Skeletal muscle tissue (tissue), 4 donors: ENCODE results near the gene PLPP2. TPM values are rescaled to one million over a fixed set of nuclear protein-coding genes. Genes with fewer than 3 reads are reported as not detected.

Source experiments
- H3K27ac ChIP-seq: one replicate; pipeline ENCODE4 v1.7.0; 2013; ENCODE audit warnings: mild to moderate bottlenecking, low read depth, low read length, inconsistent platforms
- H3K27me3 ChIP-seq, 3 donors: one replicate each; pipeline ENCODE4 v1.7.0; 2013; ENCODE audit warnings: low read length in 3 of 3; ENCODE audit not compliant: control insufficient read depth in 3 of 3, insufficient read depth in 3 of 3
- H3K36me3 ChIP-seq, 3 donors: one replicate each; pipeline ENCODE4 v1.7.0; 2013; ENCODE audit warnings: low read length in 3 of 3; ENCODE audit not compliant: control insufficient read depth in 3 of 3, insufficient read depth in 3 of 3
- H3K4me1 ChIP-seq, 3 donors: one replicate each; pipeline ENCODE4 v1.7.0; 2013; ENCODE audit warnings: low read length in 3 of 3, mild to moderate bottlenecking in 3 of 3; ENCODE audit not compliant: control insufficient read depth in 3 of 3, insufficient read depth in 3 of 3
- H3K4me3 ChIP-seq, 3 donors: one replicate each; pipeline ENCODE4 v1.7.0; 2013; ENCODE audit warnings: low read length in 3 of 3
- H3K9ac ChIP-seq, 3 donors: one replicate each; pipeline ENCODE4 v1.7.0; 2013; ENCODE audit warnings: low read length in 3 of 3, mild to moderate bottlenecking in 3 of 3, moderate library complexity in 2 of 3, low read depth in 1 of 3
- H3K9me3 ChIP-seq, 3 donors: one replicate each; pipeline ENCODE4 v1.7.0; 2013; ENCODE audit warnings: low read length in 3 of 3; ENCODE audit not compliant: control insufficient read depth in 3 of 3
- total RNA-seq: library from RNA; depleted of rRNA; stranded (reverse); fragments of >200 nt; gene quantifications from one replicate; pipeline ENCODE4 v1.2.3, GENCODE V29; 2014
- donor health status: Osteomylitis.

Gene PLPP2
- total RNA-seq, 1 donor from 2014 or later = 1.0 TPM

DNA sequence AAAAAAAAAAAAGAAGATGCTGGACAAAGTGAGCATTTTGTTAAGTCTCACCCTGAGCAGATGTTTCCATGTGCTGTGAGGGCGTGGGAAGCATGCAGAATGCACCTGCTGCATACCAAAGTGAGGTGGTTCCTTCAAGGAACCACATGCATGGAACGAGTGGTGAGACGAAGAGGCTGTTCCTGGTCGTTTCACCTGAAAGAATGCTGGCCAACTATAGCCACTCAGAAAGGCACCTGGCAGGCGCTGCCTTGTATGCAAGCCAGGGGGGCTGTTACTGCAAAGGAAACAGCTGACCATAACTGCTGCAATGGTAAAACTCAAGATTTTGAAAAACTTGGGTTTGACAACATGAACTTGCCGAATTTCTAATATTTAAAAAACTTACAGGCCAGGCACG is 38.7 kb upstream of the PLPP2 start:
- Histone ChIP-seq H3K9me3 (peaks cover 2 to 3% (median 3%) of the 10 kb centered on the region in 3 donors), H3K4me3 (no peak overlapping the region), H3K9ac (no peak overlapping the region), H3K4me1 (peaks cover 0 to 2% (median 0%) of the 10 kb centered on the region in 3 donors), H3K36me3 (peaks cover 57 to 69% (median 64%) of the 10 kb centered on the region in 3 donors), H3K27me3 (no peaks in the 10 kb centered on the region), H3K27ac (no peak overlapping the region)

DNA sequence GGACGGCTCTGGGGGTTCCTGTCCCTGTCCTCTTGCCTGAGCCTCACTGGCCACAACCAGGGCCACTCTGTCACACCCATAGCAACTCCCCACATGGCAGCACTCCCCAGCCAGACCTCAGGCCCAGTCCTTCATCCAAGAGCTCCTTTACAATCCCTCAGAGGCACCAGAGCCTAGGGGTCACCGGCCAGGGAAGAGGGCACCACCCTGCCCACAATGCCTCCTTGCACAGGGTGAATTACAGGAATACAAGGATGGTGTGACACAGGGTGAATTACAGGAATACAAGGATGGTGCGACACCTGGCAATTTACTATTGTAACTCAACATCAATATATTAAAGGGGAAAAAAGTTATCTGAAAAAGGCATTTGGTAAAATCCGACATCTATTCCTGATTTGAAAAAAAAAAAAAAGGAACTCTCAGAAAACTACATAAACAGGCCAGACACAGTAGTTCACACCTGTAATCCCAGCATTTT is 36.9 kb upstream of the PLPP2 start:
- peaks cover 60 to 69% (median 68%) of the 10 kb centered on the region in 3 donors for H3K36me3 ChIP-seq
- H3K4me3 ChIP-seq = no peak overlapping the region
- H3K9me3 ChIP-seq = peaks cover 2 to 3% (median 3%) of the 10 kb centered on the region in 3 donors
- peaks cover 0 to 2% (median 0%) of the 10 kb centered on the region in 3 donors for H3K4me1 ChIP-seq
- H3K27me3 ChIP-seq = no peaks in the 10 kb centered on the region
- H3K27ac ChIP-seq = no peak overlapping the region
- H3K9ac ChIP-seq = no peak overlapping the region

GRCh38 chr19:327291-328024 is 36.3 kb upstream of the PLPP2 start:
- Histone ChIP-seq H3K27me3 (no peaks in the 10 kb centered on the region), H3K36me3 (peaks cover 64 to 74% (median 74%) of the 10 kb centered on the region in 3 donors), H3K4me3 (no peak overlapping the region), H3K27ac (no peak overlapping the region), H3K9me3 (peaks cover 2 to 3% (median 3%) of the 10 kb centered on the region in 3 donors), H3K9ac (no peak overlapping the region), H3K4me1 (peaks cover 0 to 2% (median 0%) of the 10 kb centered on the region in 3 donors)

- Histone ChIP-seq H3K9me3 (peaks cover 2 to 3% (median 3%) of the 10 kb centered on the region in 3 donors), H3K36me3 (peaks cover 64 to 75% (median 75%) of the 10 kb centered on the region in 3 donors), H3K9ac (no peak overlapping the region), H3K27ac (no peak overlapping the region), H3K27me3 (no peaks in the 10 kb centered on the region), H3K4me3 (no peak overlapping the region), H3K4me1 (peaks cover 0 to 2% (median 0%) of the 10 kb centered on the region in 3 donors)
Observed at GRCh38 chr19:326871-327270, 35.7 kb upstream of the PLPP2 start.

DNA sequence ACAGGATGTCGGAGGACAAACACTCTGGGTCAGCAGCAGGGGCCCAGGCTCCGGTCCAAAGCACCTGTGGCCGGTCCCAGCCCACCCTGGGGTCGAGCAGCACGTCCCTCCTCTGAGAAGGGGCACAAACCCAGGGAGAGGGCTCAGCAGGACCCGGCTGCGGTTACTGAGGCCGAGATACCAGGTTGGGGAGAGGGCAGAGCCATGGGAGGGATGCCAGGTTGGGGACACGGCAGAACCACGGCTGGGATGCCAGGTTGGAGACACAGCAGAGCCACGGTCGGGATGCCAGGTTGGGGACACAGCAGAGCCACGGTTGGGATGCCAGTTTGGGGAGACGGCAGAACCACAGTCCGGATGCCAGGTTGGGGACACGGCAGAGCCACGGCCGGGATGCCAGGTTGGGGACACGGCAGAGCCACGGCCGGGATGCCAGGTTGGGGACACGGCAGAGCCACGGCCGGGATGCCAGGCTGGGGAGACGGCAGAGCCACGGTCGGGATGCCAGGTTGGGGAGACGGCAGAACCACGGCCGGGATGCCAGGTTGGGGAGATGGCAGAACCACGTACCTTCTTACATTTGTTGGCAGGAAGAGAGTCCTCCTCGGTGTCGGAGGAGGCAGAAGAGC is 34.8 kb upstream of the PLPP2 start:
- H3K27ac ChIP-seq = no peak overlapping the region
- H3K9ac ChIP-seq = no peak overlapping the region
- H3K4me3 ChIP-seq = no peak overlapping the region
- no peaks in the 10 kb centered on the region for H3K27me3 ChIP-seq
- H3K36me3 ChIP-seq = peaks cover 62 to 74% (median 73%) of the 10 kb centered on the region in 3 donors
- H3K4me1 ChIP-seq = peaks cover 0 to 2% (median 0%) of the 10 kb centered on the region in 3 donors
- peaks cover 2 to 3% (median 3%) of the 10 kb centered on the region in 3 donors for H3K9me3 ChIP-seq

DNA sequence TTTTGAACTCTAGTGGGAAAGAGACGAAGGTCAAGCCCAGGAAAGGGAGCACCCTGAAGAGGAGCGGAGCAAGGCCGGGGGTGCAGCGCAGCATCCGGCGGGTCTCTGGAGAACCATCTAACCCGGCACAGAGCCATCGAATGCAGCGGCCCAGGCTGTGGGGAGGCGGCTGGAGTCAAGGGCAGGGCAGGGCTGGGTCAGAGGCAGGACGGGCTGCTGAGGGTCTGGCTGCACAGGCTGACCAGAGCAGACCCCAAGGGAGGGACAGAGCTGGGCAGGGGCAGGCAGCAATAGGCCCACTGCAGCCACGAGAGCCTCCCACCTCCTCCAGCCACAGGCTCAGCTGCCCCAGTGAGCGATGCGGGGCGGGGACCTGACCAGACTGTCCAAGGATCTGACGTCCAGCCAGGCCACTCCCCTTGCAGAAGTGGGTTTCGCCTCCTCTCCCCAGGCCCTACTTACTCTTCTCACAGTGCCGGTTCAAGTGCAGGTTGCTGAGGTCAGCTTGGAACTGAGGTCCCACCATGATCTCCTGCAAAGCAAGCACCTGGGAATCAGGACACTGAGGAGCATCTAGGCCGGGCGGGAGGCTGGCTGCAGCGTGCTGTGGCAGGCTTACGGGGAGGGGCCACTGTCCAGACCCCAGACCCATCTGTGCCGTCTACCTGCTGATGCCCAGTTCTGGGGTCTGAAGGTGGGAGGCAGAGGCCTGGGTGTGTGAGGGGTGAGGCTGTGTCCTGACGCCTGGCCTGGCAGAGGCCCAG is 34.2 kb upstream of the PLPP2 start:
- peaks cover 2 to 3% (median 3%) of the 10 kb centered on the region in 3 donors for H3K9me3 ChIP-seq
- no peak overlapping the region for H3K4me3 ChIP-seq
- H3K36me3 ChIP-seq = peaks cover 60 to 74% (median 70%) of the 10 kb centered on the region in 3 donors
- no peak overlapping the region for H3K9ac ChIP-seq
- no peaks in the 10 kb centered on the region for H3K27me3 ChIP-seq
- peaks cover 0 to 2% (median 0%) of the 10 kb centered on the region in 3 donors for H3K4me1 ChIP-seq
- no peak overlapping the region for H3K27ac ChIP-seq

- Histone ChIP-seq H3K9ac (no peak overlapping the region), H3K36me3 (peaks cover 57 to 73% (median 69%) of the 10 kb centered on the region in 3 donors)
Observed at GRCh38 chr19:324716-325115, 33.5 kb upstream of the PLPP2 start.

DNA sequence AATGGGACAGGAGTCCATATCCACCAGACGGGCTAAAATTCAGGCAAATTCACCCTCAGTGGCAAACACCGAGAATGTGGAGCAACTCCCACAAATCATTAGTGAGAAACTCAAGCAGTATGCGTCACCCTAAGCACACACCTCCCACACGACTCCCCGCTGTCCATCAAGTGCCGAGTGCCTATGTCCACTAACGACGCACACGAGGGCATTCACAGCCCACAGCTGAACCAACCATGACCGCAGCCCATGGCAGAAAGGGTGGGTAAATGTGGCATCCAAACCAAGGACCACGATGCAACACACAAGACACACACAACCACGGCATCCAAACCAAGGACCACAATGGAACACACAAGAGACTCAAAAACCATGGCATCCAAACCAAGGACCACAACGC is 31.4 kb upstream of the PLPP2 start:
- no peaks in the 10 kb centered on the region for H3K27me3 ChIP-seq
- H3K9ac ChIP-seq = no peak overlapping the region
- H3K36me3 ChIP-seq = peaks cover 39 to 53% (median 50%) of the 10 kb centered on the region in 3 donors
- no peak overlapping the region for H3K4me3 ChIP-seq
- peaks cover 0 to 2% (median 0%) of the 10 kb centered on the region in 3 donors for H3K4me1 ChIP-seq
- no peak overlapping the region for H3K27ac ChIP-seq
- no peaks in the 10 kb centered on the region for H3K9me3 ChIP-seq

More at GRCh38 chr19:324716-325115, 33.5 kb upstream of the PLPP2 start:
- Histone ChIP-seq H3K4me3 (no peak overlapping the region), H3K27ac (no peak overlapping the region), H3K4me1 (peaks cover 0 to 2% (median 0%) of the 10 kb centered on the region in 3 donors), H3K9me3 (peaks cover 2 to 3% (median 3%) of the 10 kb centered on the region in 3 donors), H3K27me3 (no peaks in the 10 kb centered on the region)

DNA sequence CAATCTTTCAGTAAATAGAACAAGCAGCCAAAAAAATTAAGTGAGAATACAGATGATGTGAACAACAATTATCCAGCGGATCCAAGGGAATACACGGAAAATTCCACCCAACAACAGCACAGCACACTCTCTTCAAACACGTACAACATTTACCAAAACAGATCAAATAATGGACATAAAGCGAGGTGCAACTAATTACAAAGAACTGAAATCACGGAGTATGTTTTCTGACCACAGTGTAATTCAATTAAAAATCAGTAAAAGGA is 27.2 kb upstream of the PLPP2 start:
- H3K36me3 ChIP-seq = peaks cover 18 to 43% (median 41%) of the 10 kb centered on the region in 3 donors
- peaks cover 0 to 10% (median 0%) of the 10 kb centered on the region in 3 donors for H3K4me1 ChIP-seq
- no peak overlapping the region for H3K4me3 ChIP-seq
- no peak overlapping the region for H3K9ac ChIP-seq
- H3K9me3 ChIP-seq = no peaks in the 10 kb centered on the region
- H3K27me3 ChIP-seq = no peaks in the 10 kb centered on the region
- H3K27ac ChIP-seq = no peak overlapping the region
